HG03575 (cell line): Measurements from ENCODE around the gene GFI1.
A peak's percentile ranks its signal among the peaks of the same experiment; 100 is the strongest.
"Not testable (repeated sequence)": the region's sequence is repeated elsewhere in the genome, so short reads cannot be mapped to it uniquely, and the experiment has no call there.

Source experiments
- ATAC-seq: cut with Tn5 transposase; IDR thresholded peaks from one replicate; pipeline ENCODE4 v1.9.1; 2021; ENCODE audit not compliant: unreplicated experiment, insufficient number of reproducible peaks, low FRiP score; ENCODE audit errors: extremely low read depth

Gene GFI1

DNA sequence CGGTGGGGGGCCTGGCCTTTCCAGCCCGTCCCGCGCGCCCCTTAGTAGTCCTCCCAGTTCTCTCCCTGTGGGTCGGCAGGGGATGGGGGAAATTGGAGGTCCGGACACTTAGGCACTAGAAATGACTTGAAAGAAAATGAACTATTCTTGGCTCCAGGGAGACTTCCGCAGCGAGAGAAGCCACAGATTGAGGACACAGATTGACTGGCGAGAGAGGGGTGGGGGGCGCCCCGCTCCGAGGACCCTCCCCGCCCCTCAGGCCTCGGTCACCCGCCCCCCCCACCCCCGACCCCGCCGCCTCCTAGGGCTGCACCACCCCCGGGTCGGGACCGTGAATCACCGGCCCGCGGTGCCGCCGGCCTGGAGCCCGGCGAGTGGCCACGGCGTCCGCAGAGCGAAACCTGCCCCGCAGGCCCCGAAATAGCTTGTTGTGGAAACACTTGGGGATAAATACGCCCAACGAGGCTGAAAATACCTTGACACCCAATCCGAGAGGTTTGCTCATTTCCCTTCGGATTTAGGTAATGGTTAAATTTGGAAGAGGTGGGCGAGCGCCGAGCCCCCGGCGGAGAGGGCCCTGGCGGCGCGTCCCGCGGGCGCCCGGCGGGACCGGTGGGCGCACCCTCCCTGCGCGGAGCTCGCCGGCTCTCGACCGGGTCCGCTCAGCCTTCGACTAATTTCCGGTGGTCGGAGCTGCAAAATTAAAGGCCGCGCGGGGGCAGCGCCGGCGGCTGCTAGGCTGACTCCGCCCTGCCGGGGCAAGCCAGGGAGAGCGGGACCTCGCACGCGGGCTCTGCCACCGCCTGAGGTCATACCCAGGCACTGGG is at the start of gene GFI1:
Gene GFI1, minus strand, starts transcription at position 675 of the 827 bp plus-strand sequence. CDS start 3,438 bp downstream, outside the sequence.
- ATAC-seq, result no peak

DNA sequence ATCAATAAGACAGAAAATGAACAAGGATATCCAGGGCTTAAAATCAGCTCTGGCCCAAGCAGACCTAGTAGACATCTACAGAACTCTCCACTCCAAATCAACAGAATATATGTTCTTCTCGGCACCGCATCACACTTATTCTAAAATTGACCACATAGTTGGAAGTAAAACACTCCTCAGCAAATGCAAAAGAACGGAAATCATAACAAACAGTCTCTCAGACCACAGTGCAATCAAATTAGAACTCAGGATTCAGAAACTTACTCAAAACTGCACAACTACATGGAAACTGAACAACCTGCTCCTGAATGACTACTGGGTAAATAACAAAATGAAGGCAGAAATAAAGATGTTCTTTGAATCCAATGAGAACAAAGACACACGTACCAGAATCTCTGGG is 45.6 kb upstream of the GFI1 start:
- ATAC-seq, result not testable (repeated sequence)

DNA sequence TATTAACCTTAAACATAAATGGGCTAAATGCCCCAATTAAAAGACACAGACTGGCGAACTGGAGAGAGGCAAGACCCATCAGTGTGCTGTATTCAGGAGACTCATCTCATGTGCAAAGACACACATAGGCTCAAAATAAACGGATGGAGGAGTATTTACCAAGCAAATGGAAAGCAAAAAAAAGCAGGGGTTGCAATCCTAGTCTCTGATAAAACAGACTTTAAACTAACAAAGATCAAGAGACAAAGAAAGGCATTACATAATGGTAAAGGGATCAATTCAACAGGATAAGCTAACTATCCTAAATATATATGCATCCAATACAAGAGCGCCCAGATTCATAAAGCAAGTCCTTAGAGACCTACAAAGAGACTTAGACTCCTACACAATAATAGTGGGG is 45.2 kb upstream of the GFI1 start:
- ATAC-seq, result not testable (repeated sequence)

DNA sequence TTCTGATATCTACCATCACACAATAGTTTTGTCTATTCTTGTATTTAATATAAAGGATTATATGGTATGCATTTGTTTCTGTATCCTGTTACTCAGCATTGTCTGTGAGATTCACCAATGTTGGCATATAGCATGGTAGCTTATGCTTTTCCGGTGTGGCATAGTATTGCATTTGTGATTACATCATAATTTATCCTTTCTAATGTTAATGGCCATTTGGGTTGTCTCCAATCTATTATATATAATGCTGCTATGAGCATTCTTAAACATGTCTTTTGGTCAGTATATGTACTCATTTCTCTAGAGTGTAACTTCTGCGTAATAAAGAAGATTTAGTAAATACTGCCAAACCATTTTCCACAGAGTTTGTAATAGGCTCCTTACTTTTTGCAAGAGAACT is 40.9 kb upstream of the GFI1 start:
- no peak for ATAC-seq

DNA sequence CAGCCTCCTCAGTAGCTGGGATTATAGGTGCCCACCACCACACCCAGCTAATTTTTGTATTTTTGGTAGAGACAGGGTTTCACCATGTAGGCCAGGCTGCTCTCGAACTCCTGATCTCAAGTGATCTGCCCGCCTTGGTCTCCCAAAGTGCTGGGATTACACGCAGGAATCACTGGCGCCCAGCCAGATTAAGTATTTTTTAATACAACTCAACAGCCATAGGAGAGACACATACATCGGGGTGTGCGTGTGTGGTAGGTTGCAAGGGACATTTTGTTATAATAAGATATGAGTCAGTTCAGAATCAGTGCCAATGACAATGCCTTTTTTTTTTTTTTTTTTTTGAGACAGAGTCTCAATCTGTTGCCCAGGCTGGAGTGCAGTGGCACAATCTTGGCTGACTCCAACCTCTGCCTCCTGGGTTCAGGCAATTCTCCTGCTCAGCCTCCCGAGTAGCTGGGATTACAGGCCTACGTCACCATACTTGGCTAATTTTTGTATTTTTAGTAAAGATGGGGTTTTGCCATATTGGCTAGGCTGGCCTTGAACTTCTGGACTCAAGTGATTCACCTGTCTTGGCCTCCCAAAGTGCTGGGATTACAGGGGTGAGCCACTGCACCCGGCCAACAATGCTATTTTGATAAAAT is 38.3 kb upstream of the GFI1 start:
- ATAC-seq, result not testable (repeated sequence)

DNA sequence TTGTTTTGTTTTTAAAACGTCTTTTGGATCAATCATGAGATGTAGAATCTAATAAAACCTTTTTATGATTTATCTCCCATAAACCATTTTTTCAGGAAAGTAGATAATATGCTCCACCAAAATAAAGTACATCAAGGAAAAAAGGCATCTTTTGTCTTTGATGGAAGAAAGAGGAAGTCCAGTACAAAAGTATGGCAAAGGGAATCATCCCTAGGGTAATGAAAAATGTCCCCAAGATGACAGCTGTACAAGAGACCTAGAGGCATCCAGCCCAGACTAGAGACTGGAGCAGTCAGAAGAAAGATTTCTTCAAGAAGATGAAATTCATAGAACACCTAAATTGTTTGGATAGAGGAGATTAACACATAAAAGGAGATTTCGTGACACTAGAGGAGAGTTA is 32.3 kb upstream of the GFI1 start:
- ATAC-seq, result no peak

DNA sequence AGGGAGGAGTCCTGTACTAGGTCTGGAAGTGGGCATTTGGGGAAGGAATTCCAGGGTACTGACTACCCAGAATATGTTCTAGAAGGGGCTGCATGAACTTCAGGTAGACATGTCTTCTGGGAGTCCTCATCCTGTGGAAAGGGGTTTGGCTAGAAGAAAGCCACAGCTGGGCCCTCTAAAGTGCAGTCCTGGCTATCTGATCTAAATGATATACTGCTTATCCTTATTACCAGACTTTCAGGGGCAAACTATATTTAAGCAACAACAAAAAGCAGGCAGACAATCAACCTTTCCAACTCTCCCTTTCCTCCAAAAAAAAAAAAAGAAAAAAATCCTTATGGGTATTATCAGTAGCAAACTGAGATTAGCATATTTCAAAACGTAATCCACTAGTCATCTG is 29.8 kb upstream of the GFI1 start:
- ATAC-seq, result no peak

DNA sequence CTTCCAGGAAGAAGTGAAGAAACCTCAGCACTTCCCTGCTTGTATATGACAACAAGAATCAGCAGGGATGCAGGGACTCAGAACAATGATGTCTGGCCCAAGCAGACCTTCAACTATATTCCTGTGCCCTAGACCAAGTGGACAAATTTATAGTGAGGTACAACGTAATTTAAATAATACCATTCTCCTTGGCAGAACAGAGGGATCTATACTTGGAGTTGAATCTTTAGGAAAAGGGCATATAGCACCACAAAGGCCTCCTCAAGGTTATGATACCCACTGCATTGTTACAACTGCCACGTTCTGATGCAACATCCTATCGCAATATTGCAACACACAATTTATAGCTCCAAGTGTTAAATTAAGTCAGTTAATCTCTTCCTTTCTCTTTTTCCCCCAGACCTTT is 29.1 kb upstream of the GFI1 start:
- no peak for ATAC-seq

DNA sequence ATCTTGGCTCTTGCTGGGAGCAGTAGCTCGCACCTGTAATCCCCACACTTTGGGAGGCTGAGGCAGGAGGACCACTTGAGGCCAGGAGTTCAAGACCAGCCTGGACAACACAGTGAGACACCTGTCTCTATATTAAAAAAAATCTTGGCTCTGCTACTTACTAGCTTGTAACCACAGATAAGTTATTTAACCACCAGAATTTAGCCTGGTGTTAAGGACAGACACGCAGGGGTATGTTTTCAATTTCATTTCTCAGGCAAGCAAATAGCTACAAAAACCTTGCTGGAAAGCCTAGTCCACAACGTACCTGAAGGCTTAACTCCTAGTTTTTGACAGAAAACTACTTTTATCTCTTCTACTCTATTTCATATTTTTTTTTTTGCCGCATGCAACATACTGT is 24.8 kb upstream of the GFI1 start:
- ATAC-seq, result no peak

DNA sequence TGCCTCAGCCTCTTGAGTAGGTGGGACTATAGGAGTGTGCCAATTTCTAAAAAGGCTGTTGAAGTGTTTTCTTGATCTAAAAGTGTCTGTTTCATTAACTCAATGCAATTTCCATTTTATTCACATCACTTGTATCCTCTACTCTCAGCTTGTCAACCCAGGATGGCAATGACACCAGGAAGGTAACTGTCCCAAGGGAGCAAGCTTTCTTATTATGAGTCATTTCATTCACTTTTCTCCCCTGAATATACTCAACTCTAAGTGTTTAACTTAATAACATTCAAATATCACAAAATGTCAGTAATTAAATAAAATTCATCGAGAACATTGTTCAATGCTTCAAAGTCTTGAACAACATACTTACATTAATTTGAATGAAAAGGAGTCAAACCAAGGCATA is 22.9 kb upstream of the GFI1 start:
- no peak for ATAC-seq

DNA sequence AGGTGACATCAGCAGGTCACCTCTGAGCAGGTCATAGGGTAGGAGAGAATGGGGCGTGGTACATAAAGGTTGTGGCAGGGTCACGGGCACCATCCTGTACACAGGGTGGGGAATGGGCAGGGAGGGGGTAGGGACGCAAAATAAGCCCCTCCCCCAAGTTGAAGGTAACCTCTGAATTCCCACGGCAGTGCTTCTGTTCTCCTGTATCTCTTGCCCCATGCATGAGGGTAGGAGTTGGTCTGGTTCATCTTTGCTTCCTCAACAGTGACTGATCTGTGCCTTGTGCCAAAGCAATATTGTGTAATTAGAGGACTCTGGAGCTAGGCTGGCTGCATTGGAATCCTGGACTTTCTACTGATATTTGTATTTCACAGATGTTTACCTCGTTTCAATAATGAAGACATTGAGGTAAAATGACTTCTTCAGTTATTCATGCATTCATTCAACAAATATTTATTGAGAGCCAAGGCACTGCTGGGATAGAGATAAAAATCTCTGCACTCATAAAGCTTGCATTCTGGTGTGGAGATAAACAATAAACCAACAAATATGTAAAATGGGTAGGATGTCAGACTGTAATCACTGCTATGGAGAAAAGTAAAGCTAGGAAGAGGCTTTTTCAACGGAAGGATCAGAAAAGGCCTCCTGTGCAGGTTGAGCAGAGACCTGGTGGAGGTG is 18.4 kb upstream of the GFI1 start:
- no peak for ATAC-seq

DNA sequence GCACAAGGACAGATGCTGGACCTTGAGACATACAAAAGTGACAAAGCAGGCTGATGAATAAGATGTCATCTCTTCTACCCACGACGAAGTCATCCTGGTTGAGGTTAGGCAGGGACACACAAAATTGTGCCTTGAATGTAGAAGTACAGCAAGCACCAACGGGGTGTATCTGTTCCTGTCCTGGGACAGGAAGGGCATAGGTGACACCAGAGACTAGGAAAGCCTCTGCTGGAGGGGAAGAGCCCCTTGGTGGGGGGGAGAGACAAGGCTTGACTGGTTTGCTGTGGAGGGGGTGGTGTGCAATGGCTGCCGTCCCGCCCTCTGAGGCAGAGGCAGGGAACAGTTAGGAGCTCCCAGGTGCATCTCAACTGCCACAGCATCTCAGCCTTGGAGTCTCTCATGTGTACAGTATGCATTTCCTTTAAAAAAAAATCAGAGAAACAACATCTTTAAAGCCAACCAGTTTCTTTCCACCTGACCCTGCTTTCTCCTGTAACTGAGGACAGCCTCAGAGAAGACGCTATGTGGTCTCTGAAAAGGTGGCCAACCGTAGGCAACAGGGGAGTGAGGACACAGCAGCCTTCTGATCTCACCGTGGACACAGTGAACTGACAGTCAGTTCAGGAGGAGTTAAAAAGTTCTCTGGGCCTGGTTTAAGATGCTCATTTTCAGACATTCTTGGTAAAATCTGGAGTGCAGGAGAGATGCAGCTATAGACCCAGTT is 17.7 kb upstream of the GFI1 start:
- no peak for ATAC-seq

DNA sequence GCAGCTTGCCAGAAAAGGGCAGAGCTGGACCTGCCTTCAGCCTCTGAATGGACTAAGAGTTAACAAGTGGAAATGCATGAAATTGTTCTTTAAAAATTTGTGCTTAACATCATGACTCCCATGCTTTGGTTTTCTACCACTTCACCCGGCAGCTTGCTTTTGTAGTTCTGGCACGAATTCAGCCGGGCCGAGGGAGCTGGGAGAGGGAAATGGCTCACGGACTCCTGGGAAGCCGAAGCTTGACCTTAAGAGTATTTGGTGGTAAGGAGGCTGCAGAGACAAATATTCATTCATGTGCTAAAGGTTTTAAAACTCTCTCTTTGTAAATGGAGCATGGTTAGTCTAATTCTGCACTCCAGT is 17.2 kb upstream of the GFI1 start:
- no peak for ATAC-seq

DNA sequence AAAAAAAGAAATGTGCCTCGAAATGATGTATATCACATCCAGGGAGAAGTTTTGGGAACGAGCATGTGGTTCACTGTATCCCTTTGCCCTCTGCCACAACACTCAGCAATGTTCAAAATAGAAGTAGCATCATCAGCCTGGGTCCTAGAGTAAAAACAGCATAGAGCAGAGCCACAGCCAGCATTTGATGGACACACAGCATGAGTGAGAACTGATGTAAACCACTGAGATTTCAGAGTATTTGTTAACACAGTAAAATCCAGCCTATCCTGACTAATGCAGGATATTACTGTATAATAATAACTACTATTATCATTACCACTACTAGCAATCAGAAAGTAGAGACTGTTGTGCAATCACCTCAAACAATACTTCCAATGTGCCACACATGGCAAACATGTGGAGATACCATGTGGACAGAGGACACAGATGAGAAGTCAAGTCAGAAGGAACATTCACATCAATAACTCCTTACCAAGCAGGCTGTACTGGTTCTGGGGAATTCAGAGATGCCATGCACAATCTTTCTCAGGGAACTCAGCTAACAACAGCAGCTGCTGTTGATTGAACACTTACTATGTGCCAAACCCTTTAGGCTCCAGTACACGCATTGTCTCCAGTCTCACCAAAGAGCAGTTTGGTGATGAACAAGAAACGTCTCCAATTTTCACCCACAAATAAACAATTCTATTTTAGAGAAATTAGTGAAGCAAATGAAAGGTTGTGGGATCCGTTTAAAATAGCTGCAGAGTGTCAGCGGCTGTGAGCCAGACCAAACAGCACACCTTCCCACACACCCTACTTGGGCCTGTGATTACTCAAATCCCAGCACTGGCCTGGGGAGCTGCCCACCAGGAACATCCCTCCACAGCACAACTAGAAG is 16.6 kb upstream of the GFI1 start:
- no peak for ATAC-seq

DNA sequence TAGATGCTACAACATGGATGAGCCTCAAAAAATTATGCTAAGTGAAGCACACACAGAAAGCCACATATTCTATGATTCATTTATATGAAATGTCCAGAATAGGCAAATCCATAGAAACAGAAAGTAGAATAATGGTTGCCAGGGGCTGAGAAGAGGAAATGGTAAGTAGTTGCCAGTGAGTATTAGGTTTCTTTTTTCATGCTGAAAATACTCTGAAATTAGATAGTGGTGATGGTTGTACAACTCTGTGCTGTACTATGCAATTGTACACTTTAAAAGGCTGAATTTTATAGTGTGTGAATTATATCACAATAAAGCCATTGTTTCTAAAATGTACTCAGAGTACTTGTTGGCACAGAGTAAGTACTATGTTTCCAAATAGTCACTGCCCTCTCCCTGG is 15.5 kb upstream of the GFI1 start:
- ATAC-seq, result peak; percentile 43

DNA sequence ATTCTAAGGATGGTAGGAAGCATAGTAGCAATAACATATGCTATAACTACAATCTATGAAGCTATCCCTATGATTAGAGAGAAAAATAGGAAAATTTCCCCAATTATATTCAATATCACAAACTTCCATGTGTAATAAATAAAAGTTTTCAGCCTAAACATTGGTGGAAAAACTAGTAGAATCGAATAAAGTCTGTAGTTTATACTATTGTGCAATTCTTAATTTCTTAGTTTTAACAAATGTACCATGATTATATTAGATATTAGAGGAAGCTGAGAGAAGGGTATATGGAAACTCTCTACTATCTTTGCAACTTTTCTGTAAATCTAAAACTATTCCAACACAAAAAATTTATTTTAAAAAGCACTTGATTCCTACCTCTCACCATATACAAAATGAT is 13.8 kb upstream of the GFI1 start:
- ATAC-seq, result no peak

DNA sequence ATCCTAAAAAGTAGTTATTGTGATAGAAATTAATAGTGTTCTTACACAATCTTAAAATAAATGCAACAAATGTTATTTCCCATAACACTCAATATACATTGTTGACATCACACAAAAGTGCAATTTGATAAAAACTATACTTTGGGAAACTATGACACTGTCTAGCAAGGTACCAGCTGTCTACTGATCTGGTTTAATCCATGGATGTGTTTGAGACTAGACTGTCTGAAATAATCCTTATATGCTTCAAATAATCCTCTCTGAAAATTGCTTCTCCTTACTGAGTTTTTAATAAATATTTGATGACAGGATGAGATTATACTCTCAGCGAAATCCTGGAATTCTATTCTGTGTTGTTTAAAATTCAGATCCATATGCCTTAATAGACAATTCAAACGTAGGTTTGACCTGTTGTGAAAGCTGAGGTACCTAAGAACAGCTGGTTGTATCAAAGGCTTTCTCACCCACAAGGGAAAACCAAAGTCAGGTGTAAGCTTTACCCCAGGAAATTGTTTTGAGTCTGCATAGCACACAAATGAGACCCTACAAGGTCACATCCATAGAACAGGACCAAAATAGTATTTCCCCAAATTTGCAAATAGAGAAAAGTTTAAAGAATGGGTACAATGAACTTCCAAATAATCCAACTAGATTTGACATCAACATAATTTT is 8.8 kb upstream of the GFI1 start:
- no peak for ATAC-seq

DNA sequence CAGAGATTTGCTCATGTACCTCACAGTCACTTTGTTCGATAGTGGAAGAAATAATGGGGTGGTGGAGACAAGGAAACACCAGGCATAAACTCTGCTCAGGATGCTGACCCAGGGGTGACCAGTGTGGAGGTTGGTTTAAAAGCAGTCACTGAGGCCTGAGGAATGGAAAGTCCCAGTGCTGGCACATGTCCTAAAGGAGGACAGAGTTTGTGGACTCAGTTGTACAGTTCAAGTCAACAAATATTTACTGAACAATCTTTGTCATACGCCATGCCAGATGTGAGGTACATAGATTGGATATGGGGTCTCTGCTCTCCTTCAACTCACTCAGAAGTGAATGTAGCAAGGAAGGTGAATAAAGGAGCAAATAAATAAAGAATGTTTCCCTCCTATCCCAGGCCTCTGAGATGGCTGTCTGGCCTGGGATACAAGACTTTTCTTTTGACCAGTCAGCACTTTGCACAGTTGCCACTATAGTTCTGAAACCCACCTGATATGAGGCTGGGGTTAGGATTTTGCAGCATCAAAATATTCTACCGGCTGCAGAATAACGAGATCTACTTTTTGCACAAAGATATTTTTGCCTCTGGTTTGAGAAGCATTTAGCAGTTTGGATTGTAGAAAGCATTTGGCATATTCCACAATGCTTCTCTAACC is 7.9 kb upstream of the GFI1 start:
- no peak for ATAC-seq
